MM.1S (cell line): ENCODE data around the gene MLXIPL.

Experiments used
- CTCF ChIP-seq: fragments of 300-600 bp; sonication (generic); IDR thresholded peaks from 2 replicates; pipeline ENCODE4 v1.5.1; 2016; ENCODE audit warnings: antibody characterized with exemption, low read length, mixed read lengths
- EZH2 ChIP-seq: fragments of 300-600 bp; sonication (generic); optimal IDR thresholded peaks from 2 replicates; pipeline ENCODE3; 2017; ENCODE audit warnings: low read depth, mild to moderate bottlenecking, antibody characterized with exemption, low read length, mixed read lengths
- EZH2phosphoT487 ChIP-seq: fragments of 300-600 bp; sonication (generic); IDR thresholded peaks from 2 replicates; pipeline ENCODE4 v1.6.1; 2018; ENCODE audit warnings: antibody characterized with exemption, low read length

GRCh38 chr7:73573276-73573675 lies 51.0 kb downstream of the MLXIPL start:
- TF ChIP-seq EZH2 (no peak), EZH2phosphoT487 (no peak), CTCF (no peak)
